Endodermal cell (in vitro differentiated cells): ENCODE measurements around the gene FIZ1. TPM values are rescaled to one million over a fixed set of nuclear protein-coding genes. Genes with fewer than 3 reads are reported as not detected.

Source experiments
- DNase-seq: peaks from one replicate; pipeline ENCODE4 v3.0.0-alpha.2; 2017
- H3K27ac ChIP-seq: 2 replicates; pipeline ENCODE4 v1.5.1; 2013; ENCODE audit warnings: mild to moderate bottlenecking, low read depth, low read length, moderate library complexity
- H3K27me3 ChIP-seq: 2 replicates; pipeline ENCODE4 v1.6.1; 2013; ENCODE audit warnings: mild to moderate bottlenecking, low read length, moderate library complexity; ENCODE audit not compliant: insufficient read depth, control insufficient read depth, poor library complexity, severe bottlenecking
- H3K36me3 ChIP-seq: 2 replicates; pipeline ENCODE4 v1.7.0; 2013; ENCODE audit warnings: mild to moderate bottlenecking, low read length, moderate library complexity; ENCODE audit not compliant: control insufficient read depth, insufficient read depth
- H3K4me1 ChIP-seq: one replicate; pipeline ENCODE4 v1.7.0; 2013; ENCODE audit warnings: low read length; ENCODE audit not compliant: control insufficient read depth, insufficient read depth
- H3K4me3 ChIP-seq: 2 replicates; pipeline ENCODE4 v1.5.1; 2013; ENCODE audit warnings: mild to moderate bottlenecking, low read length, moderate library complexity
- H3K9ac ChIP-seq: 2 replicates; pipeline ENCODE4 v1.6.1; 2013; ENCODE audit warnings: mild to moderate bottlenecking, low read length, moderate library complexity; ENCODE audit not compliant: poor library complexity, severe bottlenecking; ENCODE audit errors: extremely low read depth
- H3K9me3 ChIP-seq: 2 replicates; pipeline ENCODE4 v1.6.1; 2013; ENCODE audit warnings: mild to moderate bottlenecking, low read length, moderate library complexity; ENCODE audit not compliant: control insufficient read depth
- H3K27ac Mint-ChIP-seq: 2 replicates; pipeline ENCODE4 v1.8.0; 2020; ENCODE audit warnings: mixed read lengths
- H3K27me3 Mint-ChIP-seq: 2 replicates; pipeline ENCODE4 v1.8.0; 2021; ENCODE audit warnings: mild to moderate bottlenecking, mixed read lengths; ENCODE audit not compliant: insufficient read depth
- H3K36me3 Mint-ChIP-seq: 2 replicates; pipeline ENCODE4 v1.8.0; 2020; ENCODE audit warnings: low read depth, mixed read lengths
- H3K4me1 Mint-ChIP-seq: 2 replicates; pipeline ENCODE4 v1.8.0; 2020; ENCODE audit warnings: mixed read lengths
- H3K4me3 Mint-ChIP-seq: 2 replicates; pipeline ENCODE4 v1.8.0; 2020; ENCODE audit warnings: mild to moderate bottlenecking, moderate library complexity, mixed read lengths
- H3K9me3 Mint-ChIP-seq: 2 replicates; pipeline ENCODE4 v1.8.0; 2020; ENCODE audit warnings: mild to moderate bottlenecking, mixed read lengths
- WGBS, 2 experiments: methylation state at CpG; one replicate each; pipeline versions ENCODE4 v1.1.5 to v1.1.7; 2013; ENCODE audit warnings: missing lambda C conversion rate in 2 of 2, mixed read lengths in 1 of 2; ENCODE audit not compliant: insufficient coverage in 1 of 2, insufficient read length in 1 of 2; 5-methylcytosine and 5-hydroxymethylcytosine counted together
- total RNA-seq, 2 donors: library from RNA; stranded (reverse); fragmentation: NEBNext Ultra II Directional in 1 of 2; extraction: Animal tissue kit (Norgen Biotek cat#: 25700) in 1 of 2; gene quantifications; 2 replicates in 1 of 2; 3 replicates in 1 of 2; pipeline ENCODE4 v1.2.1, GENCODE V29; 2021
- TF ChIP-seq, protein P1 (sequence below): fragments of 200-600 bp; sonication (generic); conservative IDR thresholded peaks from 2 replicates; pipeline ENCODE4 v1.5.0; 2021; ENCODE audit warnings: antibody characterized with exemption, mild to moderate bottlenecking

FIZ1 gene
- total RNA-seq, 2 donors from 2014 or later = 19.7 to 21.1 TPM

DNA sequence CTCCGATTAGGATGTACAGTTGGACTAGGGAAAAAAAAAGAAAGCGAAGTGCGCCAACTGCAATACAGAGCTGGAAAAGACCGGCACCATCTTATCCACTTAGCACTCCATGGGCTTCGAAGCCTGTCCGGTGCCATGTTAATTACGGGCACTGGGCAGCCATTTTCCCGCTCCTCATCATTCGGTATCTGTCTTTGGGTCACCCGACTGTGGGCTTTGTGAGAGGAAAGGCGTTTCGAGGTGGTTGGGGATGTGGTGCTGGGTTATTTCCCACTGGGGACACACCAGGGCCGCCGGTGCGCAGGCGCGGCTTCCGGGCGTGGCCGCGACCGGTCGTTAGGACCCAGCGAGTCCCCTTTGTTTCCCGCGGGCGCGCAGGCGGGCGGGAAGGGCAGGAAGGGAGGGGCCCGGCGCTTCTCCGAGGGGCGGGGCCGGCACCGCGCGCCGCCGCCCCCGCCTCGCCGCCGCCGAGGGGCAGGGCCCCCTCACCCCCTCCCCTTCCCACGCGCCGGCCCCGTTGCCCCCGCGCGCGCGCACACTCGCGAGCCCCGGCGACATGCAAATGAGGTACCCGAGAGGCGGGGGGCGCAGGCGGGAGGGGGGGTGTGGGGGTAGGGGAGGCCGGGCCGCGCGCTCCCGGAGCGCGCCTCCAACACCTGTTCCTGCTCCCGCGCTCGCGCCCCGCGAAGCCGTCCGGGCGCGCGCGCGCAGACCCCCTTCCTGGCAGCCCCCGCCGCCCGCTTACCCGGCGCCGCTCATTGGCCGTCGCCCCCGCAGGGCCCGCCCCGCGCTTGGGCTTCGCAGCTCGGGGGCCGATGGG is 735 bp upstream of the FIZ1 start, which contains the start of gene ZNF524:
ZNF524 (plus strand) TSS at position 447 of the 820 bp plus-strand sequence. CDS start 1,825 bp downstream, outside the sequence.
- H3K27me3 ChIP-seq = no peaks in the 10 kb centered on the region
- no peaks in the 10 kb centered on the region for H3K4me1 ChIP-seq
- Mint-ChIP-seq H3K27ac (peak within 1 kb of the TSS; percentile 99), H3K36me3 (peaks cover 29% of the 10 kb centered on the region), H3K4me3 (peak within 1 kb of the TSS; percentile 86), H3K27me3 (no peaks in the 10 kb centered on the region), H3K9me3 (peaks cover 4% of the 10 kb centered on the region), H3K4me1 (peaks cover 6% of the 10 kb centered on the region)
- H3K36me3 ChIP-seq = peaks cover 21% of the 10 kb centered on the region
- peak within 1 kb of the TSS; percentile 98 for H3K9ac ChIP-seq
- DNase-seq = peak; percentile 94
- H3K27ac ChIP-seq = peak within 1 kb of the TSS; percentile 99
- TF ChIP-seq, protein P1, sequence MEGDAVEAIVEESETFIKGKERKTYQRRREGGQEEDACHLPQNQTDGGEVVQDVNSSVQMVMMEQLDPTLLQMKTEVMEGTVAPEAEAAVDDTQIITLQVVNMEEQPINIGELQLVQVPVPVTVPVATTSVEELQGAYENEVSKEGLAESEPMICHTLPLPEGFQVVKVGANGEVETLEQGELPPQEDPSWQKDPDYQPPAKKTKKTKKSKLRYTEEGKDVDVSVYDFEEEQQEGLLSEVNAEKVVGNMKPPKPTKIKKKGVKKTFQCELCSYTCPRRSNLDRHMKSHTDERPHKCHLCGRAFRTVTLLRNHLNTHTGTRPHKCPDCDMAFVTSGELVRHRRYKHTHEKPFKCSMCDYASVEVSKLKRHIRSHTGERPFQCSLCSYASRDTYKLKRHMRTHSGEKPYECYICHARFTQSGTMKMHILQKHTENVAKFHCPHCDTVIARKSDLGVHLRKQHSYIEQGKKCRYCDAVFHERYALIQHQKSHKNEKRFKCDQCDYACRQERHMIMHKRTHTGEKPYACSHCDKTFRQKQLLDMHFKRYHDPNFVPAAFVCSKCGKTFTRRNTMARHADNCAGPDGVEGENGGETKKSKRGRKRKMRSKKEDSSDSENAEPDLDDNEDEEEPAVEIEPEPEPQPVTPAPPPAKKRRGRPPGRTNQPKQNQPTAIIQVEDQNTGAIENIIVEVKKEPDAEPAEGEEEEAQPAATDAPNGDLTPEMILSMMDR = no peak
- no peaks in the 10 kb centered on the region for H3K9me3 ChIP-seq
- 0% methylated on average over 2 to 76 of the region's 97 CpGs for WGBS, 2 experiments
- H3K4me3 ChIP-seq = peak within 1 kb of the TSS; percentile 99

DNA sequence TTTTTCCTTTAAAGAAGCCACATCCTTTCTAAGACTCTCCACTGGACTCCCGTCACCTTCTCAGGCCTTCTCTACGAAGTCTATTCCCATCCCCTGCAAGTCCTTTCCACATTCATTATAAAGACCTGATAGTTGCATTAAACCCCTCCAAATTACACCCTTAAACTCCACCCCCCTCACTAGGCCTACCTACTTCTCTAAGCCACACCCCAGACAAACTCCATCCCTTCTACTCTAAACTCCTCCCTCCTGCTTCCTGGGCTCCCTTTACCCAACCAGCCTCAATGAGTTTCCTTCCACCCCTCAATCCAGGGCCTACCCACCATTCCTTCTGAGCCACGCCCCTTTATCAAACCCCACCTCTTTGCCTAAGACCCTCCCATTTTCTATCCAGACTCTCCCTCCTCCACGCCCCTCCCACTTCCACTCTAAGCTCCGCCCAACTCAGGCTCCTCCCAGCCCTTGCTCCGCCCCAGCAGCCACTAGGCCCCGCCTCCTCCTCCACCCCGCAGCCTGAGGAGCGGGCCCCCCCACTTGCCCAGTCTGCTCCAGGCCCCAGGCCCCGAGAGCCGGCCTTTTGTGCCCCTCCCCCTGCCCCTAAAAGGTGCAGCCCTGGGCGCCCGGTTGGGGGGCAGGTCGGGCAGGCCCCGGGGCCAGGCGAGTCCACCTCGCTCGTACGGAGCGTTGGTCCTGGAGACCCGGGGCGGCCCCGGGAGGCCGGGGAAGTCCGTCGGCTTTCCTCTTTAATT is 424 bp downstream of the FIZ1 start:
- Mint-ChIP-seq H3K4me1 (peaks cover 6% of the 10 kb centered on the region), H3K9me3 (peaks cover 4% of the 10 kb centered on the region), H3K27me3 (no peaks in the 10 kb centered on the region), H3K36me3 (peaks cover 37% of the 10 kb centered on the region), H3K4me3 (peak overlapping the region; percentile 86), H3K27ac (peak overlapping the region; percentile 99)
- H3K4me1 ChIP-seq = no peaks in the 10 kb centered on the region
- H3K4me3 ChIP-seq = peak overlapping the region; percentile 99
- peak; percentile 99 for DNase-seq
- H3K27me3 ChIP-seq = no peaks in the 10 kb centered on the region
- TF ChIP-seq, protein P1 = no peak
- WGBS, 2 experiments = 7 to 19% methylated on average over 9 to 26 of the region's 26 CpGs
- peaks cover 25% of the 10 kb centered on the region for H3K36me3 ChIP-seq
- H3K9me3 ChIP-seq = no peaks in the 10 kb centered on the region
- H3K27ac ChIP-seq = peak overlapping the region; percentile 99
- peak overlapping the region; percentile 98 for H3K9ac ChIP-seq

DNA sequence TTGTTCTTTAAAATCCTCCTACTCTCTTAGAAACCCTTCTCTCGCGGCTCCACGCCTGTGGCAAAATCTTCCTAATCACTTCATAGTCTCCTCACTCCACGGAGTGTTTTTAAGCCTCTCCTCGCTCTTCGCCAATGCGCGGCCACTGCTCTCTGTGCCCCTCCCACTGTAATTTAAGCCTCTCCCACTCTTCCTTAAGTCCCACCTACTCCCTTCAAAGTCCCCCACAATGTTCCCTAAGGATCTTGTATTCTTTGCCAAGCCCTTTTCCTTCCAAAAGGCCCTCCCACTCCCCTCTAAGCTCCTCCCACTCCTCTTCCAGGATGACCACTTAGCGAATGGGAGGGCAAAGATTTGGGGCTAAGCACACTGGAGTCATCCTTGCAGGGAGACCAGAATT is 1.3 kb downstream of the FIZ1 start:
- no peak for DNase-seq
- Histone ChIP-seq H3K4me3 (peak overlapping the region; percentile 99), H3K27me3 (no peaks in the 10 kb centered on the region), H3K27ac (no peak overlapping the region), H3K9me3 (no peaks in the 10 kb centered on the region), H3K4me1 (no peaks in the 10 kb centered on the region), H3K9ac (no peak overlapping the region), H3K36me3 (peaks cover 30% of the 10 kb centered on the region)
- Mint-ChIP-seq H3K36me3 (peaks cover 39% of the 10 kb centered on the region), H3K27ac (no peak overlapping the region), H3K4me1 (peaks cover 4% of the 10 kb centered on the region), H3K9me3 (peaks cover 4% of the 10 kb centered on the region), H3K27me3 (peaks cover 4% of the 10 kb centered on the region), H3K4me3 (no peak overlapping the region)
- WGBS, 2 experiments = 87 to 91% methylated on average over 7 to 9 of the region's 9 CpGs
- TF ChIP-seq, protein P1 = no peak
